Smooth muscle cell (in vitro differentiated cells): ENCODE results near the gene DNAJA1. TPM values are rescaled to one million over a fixed set of nuclear protein-coding genes. Genes with fewer than 3 reads are reported as not detected.

Source experiments
- DNase-seq: peaks from one replicate; lab custom pipeline; 2025; ENCODE audit not compliant: unreplicated experiment; lab: John Stamatoyannopoulos, UW
- H2AFZ ChIP-seq: fragments of 200-600 bp; sonication (generic); 2 replicates; pipeline ENCODE4 v1.6.0; 2016; ENCODE audit warnings: antibody characterized with exemption, low read depth, mild to moderate bottlenecking
- H3F3A ChIP-seq: fragments of 200-600 bp; sonication (generic); 2 replicates; pipeline ENCODE4 v1.6.0; 2017; ENCODE audit warnings: antibody characterized with exemption, low read depth
- H3K27ac ChIP-seq: fragments of 200-600 bp; sonication (generic); 2 replicates; pipeline ENCODE4 v1.5.1; 2016; ENCODE audit warnings: low read depth, mild to moderate bottlenecking
- H3K27me3 ChIP-seq: fragments of 200-600 bp; sonication (generic); 2 replicates; pipeline ENCODE4 v1.6.1; 2016; ENCODE audit warnings: low read depth, mild to moderate bottlenecking
- H3K36me3 ChIP-seq: fragments of 200-600 bp; sonication (generic); 2 replicates; pipeline ENCODE4 v1.5.1; 2016; ENCODE audit warnings: low read depth
- H3K4me1 ChIP-seq: fragments of 200-600 bp; sonication (generic); 2 replicates; pipeline ENCODE4 v1.5.1; 2016; ENCODE audit warnings: low read depth
- H3K4me2 ChIP-seq: fragments of 200-600 bp; sonication (generic); 2 replicates; pipeline ENCODE4 v1.6.0; 2016; ENCODE audit warnings: mild to moderate bottlenecking
- H3K4me3 ChIP-seq: fragments of 200-600 bp; sonication (generic); 2 replicates; pipeline ENCODE4 v1.5.1; 2016; ENCODE audit warnings: mild to moderate bottlenecking
- H3K79me2 ChIP-seq: fragments of 200-600 bp; sonication (generic); 2 replicates; pipeline ENCODE4 v1.6.0; 2016; ENCODE audit warnings: low read depth, mild to moderate bottlenecking
- H3K9ac ChIP-seq: fragments of 200-600 bp; sonication (generic); 2 replicates; pipeline ENCODE4 v1.6.0; 2016; ENCODE audit warnings: low read depth
- H3K9me3 ChIP-seq: fragments of 200-600 bp; sonication (generic); replicated peaks from 2 replicates; pipeline ENCODE4 v1.5.1; 2016; ENCODE audit warnings: low read depth
- H4K20me1 ChIP-seq: fragments of 200-600 bp; sonication (generic); 2 replicates; pipeline ENCODE4 v1.6.0; 2016; ENCODE audit warnings: low read depth
- CTCF ChIP-seq: fragments of 200-600 bp; sonication (generic); IDR thresholded peaks from 2 replicates; pipeline ENCODE4 v1.5.1; 2017; ENCODE audit warnings: borderline replicate concordance, mild to moderate bottlenecking, antibody characterized with exemption; ENCODE audit not compliant: insufficient read depth, poor library complexity, severe bottlenecking
- WGBS: methylation state at CpG from one replicate; pipeline ENCODE4 v1.1.7; 2016; ENCODE audit warnings: low lambda C conversion rate; 5-methylcytosine and 5-hydroxymethylcytosine counted together
- polyA plus RNA-seq: library from polyadenylated mRNA; unstranded; fragments of >200 nt; fragmentation: Nextera tagmentation; extraction: Ambion mirVana; gene quantifications from 2 replicates; pipeline ENCODE4 v1.2.1, GENCODE V29; 2016
- total RNA-seq: library from RNA; depleted of rRNA; stranded (reverse); fragments of >200 nt; gene quantifications from 2 replicates; pipeline ENCODE4 v1.2.3, GENCODE V29; 2014

Gene DNAJA1
- total and polyA plus RNA-seq, 2 experiments from 2014 or later = 151 to 152 TPM

DNA sequence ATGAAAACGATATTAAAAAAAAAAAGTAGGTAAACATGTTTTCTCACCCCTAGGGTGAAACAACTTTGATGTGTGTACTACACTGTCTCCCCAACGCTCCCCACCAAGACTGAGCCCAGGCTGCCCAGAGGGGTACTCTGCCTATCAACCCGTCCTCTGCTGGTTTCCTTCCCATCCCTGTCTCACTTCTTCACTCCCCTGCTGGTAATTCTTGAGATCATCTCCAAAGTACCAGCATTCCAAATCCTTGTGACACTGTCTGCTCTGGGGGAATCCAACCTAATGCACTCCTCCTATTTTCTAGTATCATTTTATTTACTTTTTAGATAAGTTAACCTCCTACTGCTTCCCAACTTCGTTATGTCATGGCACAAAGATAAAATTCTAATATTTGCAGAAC lies 17.3 kb upstream of the DNAJA1 start:
- H3K4me3 ChIP-seq = no peak overlapping the region
- no peaks in the 10 kb centered on the region for H3K9me3 ChIP-seq
- no peak overlapping the region for H3K4me2 ChIP-seq
- no peaks in the 10 kb centered on the region for H3F3A ChIP-seq
- DNase-seq = no peak
- 94% methylated on average over 4 of the region's 4 CpGs for WGBS
- no peak for TF ChIP-seq CTCF
- H3K4me1 ChIP-seq = no peaks in the 10 kb centered on the region
- no peaks in the 10 kb centered on the region for H4K20me1 ChIP-seq
- H3K36me3 ChIP-seq = no peaks in the 10 kb centered on the region
- no peaks in the 10 kb centered on the region for H3K79me2 ChIP-seq
- H2AFZ ChIP-seq = no peak overlapping the region
- H3K9ac ChIP-seq = no peak overlapping the region
- no peak overlapping the region for H3K27ac ChIP-seq
- H3K27me3 ChIP-seq = no peaks in the 10 kb centered on the region

GRCh38 chr9:33011831-33012230 lies 13.2 kb upstream of the DNAJA1 start:
- Histone ChIP-seq H3K27me3 (no peaks in the 10 kb centered on the region), H3K36me3 (no peaks in the 10 kb centered on the region), H3K9me3 (no peaks in the 10 kb centered on the region), H3K79me2 (no peaks in the 10 kb centered on the region), H3K9ac (no peak overlapping the region), H3K4me3 (no peak overlapping the region), H2AFZ (no peak overlapping the region), H3K27ac (no peak overlapping the region), H3K4me1 (no peaks in the 10 kb centered on the region), H3K4me2 (no peak overlapping the region), H4K20me1 (peaks cover under 1% of the 10 kb centered on the region), H3F3A (no peaks in the 10 kb centered on the region)
- DNase-seq = no peak
- WGBS = 97% methylated on average over 3 of the region's 3 CpGs
- no peak for TF ChIP-seq CTCF

GRCh38 chr9:33012328-33013069 lies 12.6 kb upstream of the DNAJA1 start:
- Histone ChIP-seq H3K4me3 (no peak overlapping the region), H3K4me2 (no peak overlapping the region), H3K4me1 (no peaks in the 10 kb centered on the region), H3K27me3 (no peaks in the 10 kb centered on the region), H3K36me3 (no peaks in the 10 kb centered on the region), H3K79me2 (no peaks in the 10 kb centered on the region), H2AFZ (no peak overlapping the region), H3K9ac (no peak overlapping the region), H4K20me1 (peaks cover 7% of the 10 kb centered on the region), H3F3A (no peaks in the 10 kb centered on the region), H3K9me3 (no peaks in the 10 kb centered on the region), H3K27ac (no peak overlapping the region)
- TF ChIP-seq CTCF = no peak
- WGBS = 91% methylated on average over 3 of the region's 3 CpGs
- no peak for DNase-seq
